ENCODE results near the gene CRYBG2.

CRYBG2 gene

DNA sequence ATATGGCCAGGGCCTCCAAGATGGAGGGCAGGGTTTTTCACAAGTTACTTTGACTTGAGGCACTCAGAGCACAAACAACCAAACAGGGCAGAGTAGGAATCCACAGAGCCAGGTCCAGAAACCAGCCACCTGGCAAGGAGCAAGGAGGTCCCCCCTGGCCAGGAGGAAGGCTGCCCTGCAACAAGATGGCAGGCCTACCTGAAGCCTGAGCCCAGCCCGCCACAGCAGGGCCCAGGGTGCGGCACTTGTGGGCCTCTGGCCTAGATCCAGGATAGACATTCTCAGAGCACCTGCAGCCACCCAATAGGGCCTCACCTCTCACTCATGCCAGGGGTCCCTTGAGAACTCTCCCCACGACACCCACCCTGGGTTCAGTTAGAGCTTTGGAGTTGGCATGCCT, 62.5 kb downstream of the CRYBG2 start:
- no peak for DNase-seq

DNA sequence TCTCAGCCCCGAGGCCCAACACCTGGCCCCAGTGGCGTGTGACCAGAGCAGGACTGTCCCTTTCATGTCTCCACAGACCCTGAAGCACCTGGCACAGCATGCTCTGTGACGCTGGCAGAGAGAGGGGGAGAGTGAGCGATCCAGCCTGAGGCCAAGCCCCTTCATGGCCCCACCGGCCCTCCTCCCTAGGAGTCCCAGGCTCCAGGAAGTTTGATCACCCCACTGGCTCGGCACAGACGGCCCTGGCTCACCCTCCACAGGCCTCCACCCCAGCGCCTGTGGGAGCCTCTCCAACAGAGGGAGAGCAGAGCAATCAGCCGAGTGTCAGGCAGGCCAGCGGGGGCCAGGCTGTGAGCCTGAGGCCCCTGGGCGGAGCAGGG, 63.1 kb downstream of the CRYBG2 start:
- DNase-seq, result no peak

DNA sequence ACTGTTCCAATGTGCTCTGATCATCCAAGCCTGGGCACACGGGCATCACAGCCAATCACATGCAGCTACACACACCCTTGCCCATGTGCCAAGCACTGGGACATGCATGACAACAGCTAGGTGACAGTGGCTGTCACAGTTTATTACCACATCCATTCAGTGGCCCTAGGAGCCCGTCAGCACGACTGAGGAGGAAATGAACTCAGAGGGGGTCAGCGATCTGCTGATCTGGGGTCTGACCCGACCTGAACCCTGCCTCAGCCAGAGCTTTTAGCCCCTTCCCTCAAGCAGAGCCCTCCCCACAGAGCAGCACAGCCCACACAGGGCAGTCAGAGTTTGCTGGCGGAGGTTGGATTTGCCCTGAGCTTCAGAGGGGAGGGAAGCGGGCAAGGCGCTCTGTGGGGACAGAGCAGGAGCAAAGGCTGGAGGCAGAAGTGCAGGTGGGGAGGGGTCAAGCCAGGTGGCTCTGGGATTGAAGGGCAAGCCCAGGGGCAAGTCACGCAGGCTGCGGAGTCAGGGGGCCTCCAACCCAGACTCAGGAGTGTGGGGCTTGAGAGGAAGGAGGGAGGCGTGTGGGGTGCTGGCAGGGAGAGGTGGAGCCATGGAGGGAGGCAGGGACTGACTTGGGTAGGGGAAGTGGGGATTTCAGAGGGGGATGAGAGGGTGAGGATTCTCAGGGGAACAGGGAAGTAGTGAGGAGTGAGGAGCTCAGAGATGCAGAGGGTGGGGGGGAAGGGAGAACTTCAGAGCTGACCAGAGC, 63.6 kb downstream of the CRYBG2 start:
- DNase-seq, result peak; percentile 47

DNA sequence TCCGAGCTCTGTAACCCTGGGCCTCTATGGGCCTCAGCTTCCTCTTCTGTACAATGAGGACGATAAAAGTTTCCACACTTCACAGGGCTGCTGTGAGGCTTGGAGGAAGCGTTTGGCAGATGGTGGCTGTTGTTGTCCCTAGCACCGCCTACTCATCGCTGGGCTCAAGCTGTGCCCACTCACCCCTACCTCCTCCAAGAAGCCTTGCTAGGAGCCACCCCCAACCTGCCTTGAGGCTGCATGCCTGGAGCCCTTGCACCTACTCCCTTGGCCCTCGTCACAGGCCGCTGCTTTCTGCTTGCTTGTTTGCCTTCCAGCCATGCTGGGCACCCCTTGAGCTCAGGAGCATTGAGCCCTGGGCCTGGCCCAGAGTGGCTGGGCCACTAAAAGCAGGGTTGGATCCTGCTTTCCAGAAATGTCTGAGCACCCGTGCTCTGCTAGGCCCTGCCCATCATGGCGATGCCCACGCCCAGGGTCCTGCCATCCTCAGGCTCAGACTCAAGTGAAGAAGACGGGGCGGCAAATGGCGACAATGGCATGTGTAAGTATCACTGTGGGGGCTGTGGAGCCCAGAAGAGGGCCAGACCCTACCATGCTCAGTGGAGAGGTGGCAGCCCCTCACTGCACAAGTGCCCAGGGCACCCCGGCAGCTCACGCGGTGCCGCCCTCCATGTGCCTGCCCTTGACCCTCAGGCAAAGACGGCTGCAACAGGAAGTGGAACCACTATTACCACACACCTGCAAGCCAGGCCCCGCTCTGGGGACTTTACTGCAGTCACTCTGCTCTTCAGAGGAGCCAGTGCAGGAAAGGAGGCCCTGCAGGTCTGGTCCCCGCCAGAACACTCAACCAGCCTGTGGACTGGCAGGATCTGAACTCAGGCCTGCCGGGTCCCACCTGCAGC, 64.5 kb downstream of the CRYBG2 start:
- peak; percentile 69 for DNase-seq

DNA sequence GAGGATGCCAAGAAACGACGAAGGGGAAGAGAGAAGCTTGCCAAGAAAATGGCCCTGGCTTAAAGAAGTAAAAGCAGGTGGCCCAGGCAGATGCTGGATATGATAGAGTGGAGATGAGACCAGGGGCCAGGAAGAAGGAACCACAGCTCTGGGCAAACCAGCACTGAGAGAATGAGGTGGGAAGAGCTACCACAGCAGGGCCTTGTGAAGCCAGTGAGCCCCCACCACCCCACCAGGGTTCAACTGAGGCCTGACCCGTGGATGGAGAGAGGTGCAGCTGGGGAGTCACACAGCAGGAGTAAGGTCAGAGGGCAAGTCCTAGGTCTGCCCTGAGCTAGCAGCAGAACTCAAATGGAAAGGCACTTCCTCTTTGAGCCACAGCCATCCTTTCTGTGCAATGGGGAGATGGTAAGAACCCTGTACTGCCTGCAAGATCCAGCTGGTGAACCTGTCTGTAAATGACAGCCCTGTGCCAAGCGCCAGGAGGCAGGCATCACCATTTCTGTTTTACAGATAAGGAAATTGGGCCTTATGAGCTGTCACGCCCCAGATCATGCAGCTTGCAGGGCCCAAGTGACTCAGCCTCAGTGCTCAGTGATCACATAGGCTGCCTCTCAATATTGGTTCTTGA, 65.5 kb downstream of the CRYBG2 start:
- peak; percentile 85 for DNase-seq

DNA sequence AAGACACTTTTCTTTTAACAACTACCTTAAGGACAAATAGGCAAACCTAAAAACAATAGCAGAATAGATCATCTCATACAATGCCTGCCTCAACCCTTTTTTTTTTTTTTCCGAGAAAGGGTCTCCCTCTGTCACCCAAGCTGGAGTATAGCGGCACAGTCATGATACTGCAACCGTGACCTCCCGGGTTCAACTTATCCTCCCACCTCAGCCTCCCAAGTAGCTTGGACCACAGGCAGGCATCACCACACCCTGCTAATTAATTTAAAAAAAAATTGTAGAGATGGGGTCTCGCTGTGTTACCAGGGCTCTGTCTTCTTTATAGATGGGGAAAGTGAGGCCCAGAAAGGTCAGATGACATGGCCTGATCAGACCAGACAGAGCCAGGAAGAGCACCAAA, 66.1 kb downstream of the CRYBG2 start:
- DNase-seq, result peak; percentile 15

DNA sequence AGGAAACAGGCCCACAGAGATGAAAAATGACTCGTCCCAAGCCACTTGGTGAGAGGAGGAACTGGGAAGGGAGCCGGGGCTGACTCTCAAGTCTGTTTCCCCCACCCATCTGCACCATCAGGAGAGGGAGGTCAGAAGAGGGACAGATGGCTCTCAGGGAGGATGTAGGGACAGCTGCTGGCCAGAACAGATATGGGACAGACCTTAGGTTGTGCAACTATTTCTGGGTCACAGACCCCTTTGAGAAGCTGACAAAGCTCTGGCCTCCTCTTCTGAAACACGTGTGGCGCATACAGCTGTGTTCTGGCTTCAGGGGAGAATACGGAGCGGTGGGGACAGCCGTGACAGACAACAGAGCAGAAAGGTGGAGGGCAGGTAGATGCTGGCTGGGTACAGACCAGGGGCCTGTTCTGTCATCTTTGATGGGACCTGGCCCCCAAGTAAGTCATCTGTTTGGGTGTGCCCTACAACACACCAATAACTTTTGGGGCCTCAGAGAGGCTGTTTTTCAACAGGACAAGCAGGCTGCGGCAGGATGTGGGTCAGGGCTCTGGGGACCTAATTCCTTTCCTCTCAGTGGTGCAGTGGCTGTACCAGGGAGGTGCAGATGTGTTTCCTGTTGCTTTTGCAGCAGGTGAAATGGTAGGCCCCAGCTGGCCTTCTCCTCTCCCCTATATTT, 66.8 kb downstream of the CRYBG2 start:
- peak; percentile 86 for DNase-seq

DNA sequence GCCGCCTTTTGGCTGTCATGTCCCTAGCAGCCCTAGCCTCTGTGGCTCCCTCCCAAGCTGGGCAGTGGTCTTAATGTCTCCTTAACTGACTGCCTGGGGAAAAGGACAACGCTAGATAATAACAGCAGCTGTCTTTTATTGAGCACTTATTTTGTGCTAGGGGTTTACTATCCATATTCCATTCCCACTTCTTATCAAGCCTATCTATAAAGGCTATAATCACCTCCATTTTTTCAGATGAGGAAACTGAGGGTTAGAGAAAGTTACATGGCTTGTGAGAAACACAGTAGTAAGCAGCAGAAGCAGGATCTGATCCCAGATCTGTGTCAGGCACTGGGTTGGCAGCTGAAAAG, 67.9 kb downstream of the CRYBG2 start:
- DNase-seq, result no peak

DNA sequence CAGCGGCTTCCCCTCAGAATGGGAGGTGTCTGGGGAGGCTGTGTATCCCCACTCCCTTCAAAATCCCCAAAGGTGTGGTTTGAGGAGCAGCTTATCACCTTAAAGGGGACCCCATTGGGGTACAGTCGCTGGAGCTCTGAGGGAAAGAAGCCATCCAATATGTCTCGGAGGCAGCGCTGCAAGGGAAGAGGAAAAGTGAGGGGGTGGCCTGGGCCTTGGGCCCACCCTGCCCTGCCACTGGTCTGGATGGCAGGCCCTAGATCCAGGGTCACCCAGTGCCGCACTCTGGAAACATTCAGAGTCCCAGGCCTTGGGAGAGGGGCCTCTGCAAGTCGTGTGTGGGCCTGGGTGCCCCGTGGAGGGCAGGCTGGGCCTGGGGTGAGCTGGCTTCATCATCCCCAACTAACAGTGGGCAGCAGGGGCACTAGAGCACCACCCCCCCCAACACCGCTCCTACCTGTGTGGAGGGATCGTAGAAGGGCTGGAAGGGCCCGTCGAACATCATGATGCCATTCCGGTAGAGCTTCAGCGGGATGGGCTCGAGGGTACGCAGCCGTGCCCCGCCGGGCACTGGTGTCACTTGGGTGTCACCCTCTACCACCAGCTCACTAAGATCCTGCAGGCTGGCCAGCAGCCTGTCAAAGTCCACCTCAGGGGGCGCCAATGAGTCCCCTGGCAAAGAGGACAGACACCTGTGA, 68.4 kb downstream of the CRYBG2 start:
- peak; percentile 59 for DNase-seq

DNA sequence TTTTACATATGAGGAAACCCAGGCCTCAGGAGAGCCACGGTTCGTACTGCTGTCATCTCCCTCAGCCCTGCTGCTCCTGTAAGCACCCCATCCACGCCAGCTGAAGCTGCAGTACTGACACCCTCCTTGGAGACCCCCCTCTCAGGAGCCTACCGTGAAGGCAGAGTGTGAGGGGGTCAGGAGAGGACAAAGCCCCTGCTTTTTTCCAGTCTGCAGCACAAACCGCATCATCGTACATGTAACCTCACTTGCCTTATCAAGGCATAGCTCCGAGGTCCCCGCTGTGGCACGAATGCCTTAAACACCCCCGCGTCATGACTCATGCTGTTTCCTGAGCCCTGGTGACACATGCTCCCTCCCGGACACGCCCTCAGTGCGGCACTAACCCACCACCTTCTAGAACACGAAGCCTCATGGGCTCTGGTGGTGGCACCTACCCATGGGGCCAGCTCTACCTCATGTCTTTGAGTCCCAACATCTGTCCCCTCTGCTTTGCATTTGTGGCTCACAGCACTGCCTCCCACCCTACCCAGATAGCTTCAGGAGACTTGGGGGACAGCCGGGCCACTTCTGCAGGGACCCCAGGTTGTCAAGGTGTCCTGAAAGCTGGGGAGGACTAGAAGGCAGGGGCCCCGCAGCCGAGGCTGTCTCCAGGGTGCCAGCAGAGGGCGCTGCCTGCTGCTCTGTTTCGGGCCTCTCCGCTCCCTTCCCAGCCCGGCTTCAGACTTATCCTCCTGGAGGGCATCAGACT, 69.2 kb downstream of the CRYBG2 start:
- DNase-seq, result peak; percentile 98

DNA sequence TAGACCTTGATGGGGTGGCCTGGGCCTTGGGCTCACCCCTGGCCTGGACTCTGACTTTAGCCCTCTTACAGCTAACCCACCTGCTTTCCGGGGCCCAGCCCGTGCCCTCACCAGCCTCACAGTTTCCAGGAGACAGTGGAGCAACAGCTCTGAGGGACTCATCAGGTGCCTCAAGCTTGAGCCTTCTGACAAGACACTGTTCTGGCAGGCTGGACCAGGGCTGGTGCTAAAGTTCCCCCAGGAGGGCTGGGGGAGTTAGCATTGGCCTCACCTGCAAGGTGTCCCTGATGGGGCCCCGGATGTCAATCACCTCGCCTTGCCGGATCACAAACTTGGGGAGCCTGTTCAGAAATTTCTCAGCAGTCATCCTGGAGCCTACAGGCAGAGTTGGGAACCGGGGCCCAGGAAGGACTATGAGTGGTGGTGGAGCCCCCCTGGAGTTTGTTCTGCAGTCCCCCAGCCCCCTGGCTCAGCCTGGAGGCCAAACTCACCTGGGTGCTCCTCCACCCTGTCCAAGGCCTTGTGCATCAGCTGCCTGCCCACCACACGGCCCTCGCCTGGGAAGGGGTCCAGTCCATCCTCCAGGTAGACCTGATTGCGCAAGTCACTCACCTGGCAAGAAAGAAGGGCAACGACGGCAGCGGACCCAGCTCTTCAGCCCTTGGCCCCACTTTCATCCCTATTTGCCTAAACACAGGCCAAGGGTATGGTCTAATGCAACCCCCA, 69.9 kb downstream of the CRYBG2 start:
- DNase-seq, result peak; percentile 34

DNA sequence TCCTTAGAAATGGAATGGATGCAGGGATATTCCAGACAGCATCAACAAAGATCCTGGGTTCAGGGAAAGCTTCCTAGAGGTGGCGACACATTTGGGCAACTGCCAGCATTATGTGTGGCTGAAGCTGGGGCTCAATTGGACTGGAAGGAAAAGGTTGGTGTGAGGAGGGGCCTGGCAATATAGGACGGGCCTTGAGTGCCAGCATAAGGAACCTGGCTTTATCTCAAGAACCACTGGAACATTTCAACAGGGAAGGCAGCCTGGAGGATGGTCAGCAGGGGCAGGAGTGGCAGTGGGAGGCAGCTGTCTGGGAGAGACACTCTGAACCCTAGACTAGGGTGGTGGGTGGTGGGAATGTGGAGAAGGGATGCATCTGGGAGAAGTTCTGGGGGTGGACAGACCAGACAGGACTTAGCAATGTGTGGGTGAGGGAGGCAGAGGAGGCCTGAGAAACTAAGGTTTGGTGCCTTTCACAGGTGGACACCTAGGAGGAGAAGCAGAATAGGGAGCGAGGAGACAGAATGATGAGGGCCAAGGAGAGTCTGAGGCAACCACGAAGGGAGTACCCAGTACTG, 70.6 kb downstream of the CRYBG2 start:
- DNase-seq, result peak; percentile 24

DNA sequence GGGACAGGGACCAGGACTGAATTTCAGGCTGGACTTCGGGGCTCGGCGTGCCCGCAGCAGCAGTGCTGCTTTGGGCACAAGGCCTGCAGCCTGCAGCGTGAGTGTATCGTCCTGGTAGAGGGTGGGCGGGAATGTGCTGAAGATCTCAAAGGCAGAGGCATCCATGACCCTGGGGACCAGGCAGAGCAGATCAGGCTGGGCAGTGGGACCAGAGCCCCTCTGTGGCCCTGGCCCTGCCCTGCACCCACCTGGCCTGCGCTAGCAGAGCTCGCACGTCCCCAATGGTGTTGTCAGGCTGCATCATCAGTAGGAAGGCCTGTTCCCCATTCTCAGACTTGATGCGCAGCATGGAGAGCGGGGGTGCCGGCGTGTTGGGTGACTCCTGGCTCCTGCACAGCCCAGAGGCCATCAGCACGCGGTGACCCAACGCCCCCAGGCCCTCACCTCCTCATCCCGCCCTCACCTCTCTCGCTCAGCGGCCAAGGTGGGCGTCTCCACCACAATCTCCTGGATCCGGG, 71.5 kb downstream of the CRYBG2 start:
- peak; percentile 15 for DNase-seq

DNA sequence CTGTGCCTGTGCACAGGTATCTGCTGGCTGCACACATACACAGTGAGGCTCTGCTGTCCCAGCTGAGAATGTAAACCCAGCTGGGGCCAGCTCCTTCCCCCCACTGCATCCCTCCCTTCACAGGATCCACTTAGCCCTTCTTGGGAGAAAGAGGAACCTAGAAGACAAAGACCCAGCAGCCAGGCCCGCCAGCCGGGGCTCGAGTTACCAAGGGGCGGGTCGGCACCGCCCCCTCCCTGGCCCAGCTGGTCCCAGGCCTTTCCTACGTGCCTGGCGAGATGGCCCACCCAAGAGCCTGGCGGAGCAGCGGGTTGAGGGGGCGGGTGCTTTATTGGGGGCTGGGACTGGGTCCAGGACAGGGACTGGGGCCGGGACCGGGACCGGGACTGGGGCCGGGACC, 72.0 kb downstream of the CRYBG2 start:
- DNase-seq, result peak; percentile 9

DNA sequence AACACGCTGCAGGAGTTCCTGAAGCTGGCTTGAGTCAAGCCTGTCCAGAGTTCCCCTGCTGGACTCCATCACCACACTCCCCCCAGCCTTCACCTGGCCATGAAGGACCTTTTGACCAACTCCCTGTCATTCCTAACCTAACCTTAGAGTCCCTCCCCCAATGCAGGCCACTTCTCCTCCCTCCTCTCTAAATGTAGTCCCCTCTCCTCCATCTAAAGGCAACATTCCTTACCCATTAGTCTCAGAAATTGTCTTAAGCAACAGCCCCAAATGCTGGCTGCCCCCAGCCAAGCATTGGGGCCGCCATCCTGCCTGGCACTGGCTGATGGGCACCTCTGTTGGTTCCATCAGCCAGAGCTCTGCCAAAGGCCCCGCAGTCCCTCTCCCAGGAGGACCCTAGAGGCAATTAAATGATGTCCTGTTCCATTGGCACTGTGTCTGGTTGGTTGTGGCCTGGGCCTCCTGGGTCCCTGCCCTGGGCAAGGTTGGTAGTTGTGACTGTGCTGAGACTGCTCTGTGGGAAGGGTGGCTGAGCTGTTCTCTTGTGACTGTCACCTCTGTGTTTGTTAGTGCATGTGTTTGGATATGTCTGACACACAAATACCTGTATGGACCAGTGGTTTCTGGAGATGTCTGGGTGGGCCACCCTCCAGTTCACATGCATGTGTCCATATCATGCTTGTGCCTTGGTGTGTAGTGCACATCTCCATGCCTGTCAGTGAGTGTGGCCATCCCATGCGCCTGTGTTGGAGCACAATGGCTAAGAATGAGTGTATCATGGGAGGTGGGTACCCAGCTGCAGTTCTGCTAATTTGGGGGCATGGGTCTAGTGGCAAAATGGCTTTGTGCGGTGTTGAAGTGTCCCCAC, 72.6 kb downstream of the CRYBG2 start:
- DNase-seq, result peak; percentile 41

DNA sequence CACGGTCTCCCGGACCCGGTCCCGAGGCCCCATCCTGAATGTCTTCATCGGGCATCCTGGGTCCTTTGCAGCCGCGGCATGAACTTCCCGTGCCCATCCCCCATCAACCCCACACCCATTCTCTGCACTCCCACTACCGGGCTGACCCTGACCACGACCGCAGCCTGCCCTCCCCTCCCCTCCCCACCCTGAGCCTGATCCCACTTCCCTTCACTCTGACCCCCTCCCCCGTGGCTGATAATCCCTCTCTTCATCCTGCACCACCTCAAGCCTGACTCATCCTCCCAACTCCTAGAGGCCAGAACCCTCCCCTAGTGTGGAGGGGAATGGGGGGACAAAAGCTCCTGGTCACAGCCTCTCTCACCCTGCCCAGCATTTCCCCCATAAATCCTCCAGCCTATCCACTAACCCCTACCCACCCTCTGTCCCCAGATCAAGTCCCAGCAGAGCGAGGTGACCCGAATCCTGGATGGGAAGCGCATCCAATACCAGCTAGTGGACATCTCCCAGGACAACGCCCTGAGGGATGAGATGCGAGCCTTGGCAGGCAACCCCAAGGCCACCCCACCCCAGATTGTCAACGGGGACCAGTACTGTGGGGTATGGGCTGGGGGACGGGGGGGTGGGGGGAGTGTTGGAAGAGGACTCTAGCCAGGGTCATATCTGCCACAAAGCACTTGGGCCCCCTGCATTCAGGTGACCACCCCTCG, 73.4 kb downstream of the CRYBG2 start:
- DNase-seq, result peak; percentile 52

DNA sequence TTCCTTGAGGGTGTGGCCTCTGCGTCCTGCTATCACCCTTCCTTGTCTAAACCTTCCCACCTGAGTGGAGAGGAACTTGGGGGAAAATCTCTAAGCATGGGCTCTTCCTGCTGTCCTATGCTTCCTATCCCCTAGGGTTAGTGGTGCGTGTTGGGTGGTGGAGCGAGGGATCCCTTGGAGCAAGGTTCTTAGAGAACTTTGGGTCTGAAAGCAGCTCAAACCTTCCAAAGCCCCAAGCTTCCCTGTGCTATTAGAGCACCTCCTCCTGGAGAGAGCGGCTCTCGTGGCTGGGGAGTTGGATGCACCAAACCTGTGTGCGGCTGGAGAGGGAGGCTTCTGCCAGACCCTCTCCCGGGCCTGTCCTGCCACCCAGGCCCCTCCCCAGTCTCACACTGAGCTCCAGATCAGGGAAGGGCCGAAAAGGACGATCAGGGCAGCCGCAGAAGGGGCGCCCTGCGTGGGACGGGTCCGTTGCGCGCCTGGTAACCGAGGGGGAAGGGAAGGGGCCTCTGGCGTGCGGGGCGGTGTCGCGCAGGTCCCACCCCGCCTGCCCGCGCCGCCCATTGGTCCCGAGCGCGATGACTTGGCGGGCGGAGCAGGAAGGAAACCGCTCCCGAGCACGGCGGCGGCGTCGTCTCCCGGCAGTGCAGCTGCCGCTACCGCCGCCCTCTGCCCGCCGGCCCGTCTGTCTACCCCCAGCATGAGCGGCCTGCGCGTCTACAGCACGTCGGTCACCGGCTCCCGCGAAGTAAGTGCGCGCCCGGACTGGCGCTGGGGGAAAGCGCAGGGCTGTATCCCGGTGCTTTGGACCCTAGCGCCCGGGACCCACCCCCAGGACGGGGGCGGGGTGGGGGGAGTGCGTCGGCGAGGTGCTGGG, 74.2 kb downstream of the CRYBG2 start, which contains the start of gene SH3BGRL3:
SH3BGRL3 (plus strand) TSS at position 631 of the 877 bp plus-strand sequence; CDS start at position 701, 70 bp downstream.
- DNase-seq, result peak; percentile 91
